GM23338 (cell line): Measurements from ENCODE around the gene IKBKG.
"Not testable (repeated sequence)": the region's sequence is repeated elsewhere in the genome, so short reads cannot be mapped to it uniquely, and the experiment has no call there.

ENCODE experiments used
- CREB1 ChIP-seq: fragments of 250-450 bp; sonication (Bioruptor Pico); IDR thresholded peaks from 2 replicates; pipeline ENCODE4 v1.5.0; 2020; ENCODE audit warnings: low read depth, mild to moderate bottlenecking, moderate library complexity
- EZH2 ChIP-seq: fragments of 200-600 bp; sonication (generic); IDR thresholded peaks from one replicate; pipeline ENCODE4 v1.8.0; 2017; ENCODE audit warnings: antibody characterized with exemption, mild to moderate bottlenecking, low read depth; ENCODE audit not compliant: unreplicated experiment
- EZH2phosphoT487 ChIP-seq: fragments of 200-600 bp; sonication (generic); IDR thresholded peaks from one replicate; pipeline ENCODE4 v1.8.1; 2018; ENCODE audit warnings: antibody characterized with exemption; ENCODE audit not compliant: unreplicated experiment
- POLR2AphosphoS5 ChIP-seq: IDR thresholded peaks from 2 replicates; pipeline ENCODE4 v1.6.1; 2016; ENCODE audit warnings: antibody characterized with exemption, low read depth
- TF ChIP-seq, protein P1 (sequence below), 2 experiments: fragments of 200-600 bp in 1 of 2; sonication (generic) in 1 of 2; conservative IDR thresholded peaks; 2 replicates each; pipeline versions ENCODE4 v1.5.1 to v1.6.1; 2016 to 2017; ENCODE audit warnings: antibody characterized with exemption in 2 of 2, low read depth in 2 of 2, mild to moderate bottlenecking in 2 of 2, moderate library complexity in 1 of 2
- TF ChIP-seq, protein P2 (sequence below): IDR thresholded peaks from one replicate; pipeline ENCODE4 v1.6.1; 2018; ENCODE audit warnings: antibody characterized with exemption; ENCODE audit not compliant: unreplicated experiment

DNA sequence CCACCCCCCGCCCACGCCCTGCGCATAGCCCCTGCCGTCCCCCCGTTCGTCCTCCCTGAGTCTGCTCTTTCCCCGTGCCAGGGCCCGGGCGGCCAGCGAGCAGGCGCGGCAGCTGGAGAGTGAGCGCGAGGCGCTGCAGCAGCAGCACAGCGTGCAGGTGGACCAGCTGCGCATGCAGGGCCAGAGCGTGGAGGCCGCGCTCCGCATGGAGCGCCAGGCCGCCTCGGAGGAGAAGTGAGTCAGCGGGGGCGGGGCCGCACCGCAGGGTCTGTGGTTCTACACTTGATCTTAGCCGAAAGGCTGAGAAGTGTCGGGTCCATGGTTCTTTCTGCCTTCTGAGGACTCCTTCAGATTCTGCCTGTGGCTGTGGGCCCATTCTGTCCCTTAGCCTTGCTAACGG is 12.9 kb downstream of the IKBKG start:
- TF ChIP-seq, protein P1, sequence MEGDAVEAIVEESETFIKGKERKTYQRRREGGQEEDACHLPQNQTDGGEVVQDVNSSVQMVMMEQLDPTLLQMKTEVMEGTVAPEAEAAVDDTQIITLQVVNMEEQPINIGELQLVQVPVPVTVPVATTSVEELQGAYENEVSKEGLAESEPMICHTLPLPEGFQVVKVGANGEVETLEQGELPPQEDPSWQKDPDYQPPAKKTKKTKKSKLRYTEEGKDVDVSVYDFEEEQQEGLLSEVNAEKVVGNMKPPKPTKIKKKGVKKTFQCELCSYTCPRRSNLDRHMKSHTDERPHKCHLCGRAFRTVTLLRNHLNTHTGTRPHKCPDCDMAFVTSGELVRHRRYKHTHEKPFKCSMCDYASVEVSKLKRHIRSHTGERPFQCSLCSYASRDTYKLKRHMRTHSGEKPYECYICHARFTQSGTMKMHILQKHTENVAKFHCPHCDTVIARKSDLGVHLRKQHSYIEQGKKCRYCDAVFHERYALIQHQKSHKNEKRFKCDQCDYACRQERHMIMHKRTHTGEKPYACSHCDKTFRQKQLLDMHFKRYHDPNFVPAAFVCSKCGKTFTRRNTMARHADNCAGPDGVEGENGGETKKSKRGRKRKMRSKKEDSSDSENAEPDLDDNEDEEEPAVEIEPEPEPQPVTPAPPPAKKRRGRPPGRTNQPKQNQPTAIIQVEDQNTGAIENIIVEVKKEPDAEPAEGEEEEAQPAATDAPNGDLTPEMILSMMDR (conservative IDR thresholded peaks at IDR 0.05; ENCODE audit: low read depth in 2 of 2), result not testable (repeated sequence)
- TF ChIP-seq EZH2phosphoT487; POLR2AphosphoS5; CREB1 (CRISPR knock-in tag); EZH2: not testable (repeated sequence)
- TF ChIP-seq, protein P2, sequence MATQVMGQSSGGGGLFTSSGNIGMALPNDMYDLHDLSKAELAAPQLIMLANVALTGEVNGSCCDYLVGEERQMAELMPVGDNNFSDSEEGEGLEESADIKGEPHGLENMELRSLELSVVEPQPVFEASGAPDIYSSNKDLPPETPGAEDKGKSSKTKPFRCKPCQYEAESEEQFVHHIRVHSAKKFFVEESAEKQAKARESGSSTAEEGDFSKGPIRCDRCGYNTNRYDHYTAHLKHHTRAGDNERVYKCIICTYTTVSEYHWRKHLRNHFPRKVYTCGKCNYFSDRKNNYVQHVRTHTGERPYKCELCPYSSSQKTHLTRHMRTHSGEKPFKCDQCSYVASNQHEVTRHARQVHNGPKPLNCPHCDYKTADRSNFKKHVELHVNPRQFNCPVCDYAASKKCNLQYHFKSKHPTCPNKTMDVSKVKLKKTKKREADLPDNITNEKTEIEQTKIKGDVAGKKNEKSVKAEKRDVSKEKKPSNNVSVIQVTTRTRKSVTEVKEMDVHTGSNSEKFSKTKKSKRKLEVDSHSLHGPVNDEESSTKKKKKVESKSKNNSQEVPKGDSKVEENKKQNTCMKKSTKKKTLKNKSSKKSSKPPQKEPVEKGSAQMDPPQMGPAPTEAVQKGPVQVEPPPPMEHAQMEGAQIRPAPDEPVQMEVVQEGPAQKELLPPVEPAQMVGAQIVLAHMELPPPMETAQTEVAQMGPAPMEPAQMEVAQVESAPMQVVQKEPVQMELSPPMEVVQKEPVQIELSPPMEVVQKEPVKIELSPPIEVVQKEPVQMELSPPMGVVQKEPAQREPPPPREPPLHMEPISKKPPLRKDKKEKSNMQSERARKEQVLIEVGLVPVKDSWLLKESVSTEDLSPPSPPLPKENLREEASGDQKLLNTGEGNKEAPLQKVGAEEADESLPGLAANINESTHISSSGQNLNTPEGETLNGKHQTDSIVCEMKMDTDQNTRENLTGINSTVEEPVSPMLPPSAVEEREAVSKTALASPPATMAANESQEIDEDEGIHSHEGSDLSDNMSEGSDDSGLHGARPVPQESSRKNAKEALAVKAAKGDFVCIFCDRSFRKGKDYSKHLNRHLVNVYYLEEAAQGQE, result not testable (repeated sequence)
